ENCODE measurements around the gene STIM1. TPM values are rescaled to one million over a fixed set of nuclear protein-coding genes. Genes with fewer than 3 reads are reported as not detected.

STIM1 gene
- total and polyA plus RNA-seq, 10 of the 15 experiments (the other 5 are each of a cell fraction or from before 2014, with no cell fraction given), result 8.6 to 57.7 (median 29.3) TPM

GRCh38 chr11:3981084-3981633 lies 125.7 kb downstream of the STIM1 start:
- no peak overlapping the region for H3K4me3 ChIP-seq
- ChIA-PET CTCF (no interaction called here), POLR2A (no interaction called here), RAD21 (ENCODE audit: unreplicated experiment) (interaction anchor here (1.5 kb wide), 1 partner anchor 126 kb away, joined by 8 read pairs; the partner anchor contains the start of gene STIM1), SMC1A (ENCODE audit: uncharacterized antibody, unreplicated experiment) (interaction anchor here (1.3 to 1.5 kb wide), 2 partner anchors 15 to 126 kb away, joined by 4 to 5 read pairs; partner anchors contain the start of gene STIM1)
- no peak overlapping the region for H3K9ac ChIP-seq (ENCODE audit: control insufficient read depth, insufficient read depth, low read length)
- no peak overlapping the region for H3K27ac ChIP-seq (ENCODE audit: control insufficient read depth, insufficient read depth)
- FAIRE-seq, result no peak
- H3K79me2 ChIP-seq (ENCODE audit: control insufficient read depth, insufficient read depth, low read length), result no peaks in the 10 kb centered on the region; the same call in 1 of the 2 replicates
- no peaks in the 10 kb centered on the region for H3K4me1 ChIP-seq (ENCODE audit: control insufficient read depth, insufficient read depth, low read length)
- no peak overlapping the region for H2AFZ ChIP-seq (ENCODE audit: control insufficient read depth, low read depth, low read length)
- H3K9me3 ChIP-seq (replicated peaks; ENCODE audit: control insufficient read depth, insufficient read depth, low read length), result no peaks in the 10 kb centered on the region
- H3K36me3 ChIP-seq (ENCODE audit: control insufficient read depth in 2 of 2, insufficient read depth in 2 of 2, low read length in 1 of 2), result peaks cover 0 to 3% of the 10 kb centered on the region in 2 experiments; a peak in 2 of 4 replicates
- DNase-seq (ENCODE audit: low read depth, low spot score), result no peak
- no peaks in the 10 kb centered on the region for H3K27me3 ChIP-seq (replicated peaks in 1 of 2; ENCODE audit: control insufficient read depth in 2 of 2, insufficient read depth in 2 of 2, low read length in 1 of 2)
- H3K4me2 ChIP-seq (ENCODE audit: control insufficient read depth, insufficient read depth), result no peak overlapping the region
- TF ChIP-seq CHD2 (IDR thresholded peaks at IDR 0.05; ENCODE audit: borderline replicate concordance, low read depth, low read length) (no peak), JUND (IDR thresholded peaks at IDR 0.05; ENCODE audit: low read depth, low read length) (no peak), NFYA (IDR thresholded peaks at IDR 0.05; ENCODE audit: borderline replicate concordance, low read depth, low read length) (no peak), E4F1 (IDR thresholded peaks at IDR 0.05; ENCODE audit: borderline replicate concordance, partially characterized antibody) (no peak), NFIC (IDR thresholded peaks at IDR 0.05; ENCODE audit: low read depth, low read length) (no peak)
- intact Hi-C loops (cut with micrococcal nuclease; ENCODE audit: unreplicated experiment), result no loop called here
- no peak for ATAC-seq
- H4K20me1 ChIP-seq (ENCODE audit: control insufficient read depth, insufficient read depth), result no peaks in the 10 kb centered on the region
- 98% methylated on average over 8 of the region's 9 CpGs for WGBS (ENCODE audit: insufficient coverage, insufficient replicate concordance, low lambda C conversion rate, missing lambda C conversion rate)
- no TSS peak for BruUV-seq (replicated peaks)
- in situ Hi-C loops (cut with MboI), result no loop called here

Data from GM12878 (cell line).